Effector memory CD8-positive, alpha-beta T cell (primary cell): ENCODE measurements around the gene GAB2.
"Not testable (repeated sequence)": the region's sequence is repeated elsewhere in the genome, so short reads cannot be mapped to it uniquely, and the experiment has no call there.

Experiments
- ATAC-seq: fragments of 150-1000 bp; cut with Tn5 transposase; replicated peaks from 2 replicates; pipeline ENCODE4 v1.10.0; 2021; ENCODE audit warnings: mild to moderate bottlenecking, moderate library complexity
- DNase-seq, 3 experiments: peaks; one replicate each; pipeline ENCODE4 v3.0.0; 2021
- H3K27ac Mint-ChIP-seq, 2 donors: one replicate each; pipeline ENCODE4 v1.8.0; 2022; ENCODE audit warnings: mild to moderate bottlenecking in 2 of 2, mixed read lengths in 2 of 2, moderate library complexity in 2 of 2
- H3K27me3 Mint-ChIP-seq, 2 donors: one replicate each; pipeline ENCODE4 v1.8.0; 2022; ENCODE audit warnings: mixed read lengths in 2 of 2
- H3K36me3 Mint-ChIP-seq: one replicate; pipeline ENCODE4 v1.8.0; 2022; ENCODE audit warnings: mild to moderate bottlenecking, moderate library complexity, mixed read lengths; ENCODE audit not compliant: insufficient read depth
- H3K4me1 Mint-ChIP-seq, 2 donors: one replicate each; pipeline ENCODE4 v1.8.0; 2022; ENCODE audit warnings: low read depth in 2 of 2, mixed read lengths in 2 of 2
- H3K4me3 Mint-ChIP-seq, 2 donors: one replicate each; pipeline ENCODE4 v1.8.0; 2022; ENCODE audit warnings: mild to moderate bottlenecking in 2 of 2, mixed read lengths in 2 of 2, moderate library complexity in 2 of 2
- H3K9me3 Mint-ChIP-seq, 2 donors: one replicate each; pipeline ENCODE4 v1.8.0; 2022; ENCODE audit warnings: mixed read lengths in 2 of 2

The GAB2 gene

DNA sequence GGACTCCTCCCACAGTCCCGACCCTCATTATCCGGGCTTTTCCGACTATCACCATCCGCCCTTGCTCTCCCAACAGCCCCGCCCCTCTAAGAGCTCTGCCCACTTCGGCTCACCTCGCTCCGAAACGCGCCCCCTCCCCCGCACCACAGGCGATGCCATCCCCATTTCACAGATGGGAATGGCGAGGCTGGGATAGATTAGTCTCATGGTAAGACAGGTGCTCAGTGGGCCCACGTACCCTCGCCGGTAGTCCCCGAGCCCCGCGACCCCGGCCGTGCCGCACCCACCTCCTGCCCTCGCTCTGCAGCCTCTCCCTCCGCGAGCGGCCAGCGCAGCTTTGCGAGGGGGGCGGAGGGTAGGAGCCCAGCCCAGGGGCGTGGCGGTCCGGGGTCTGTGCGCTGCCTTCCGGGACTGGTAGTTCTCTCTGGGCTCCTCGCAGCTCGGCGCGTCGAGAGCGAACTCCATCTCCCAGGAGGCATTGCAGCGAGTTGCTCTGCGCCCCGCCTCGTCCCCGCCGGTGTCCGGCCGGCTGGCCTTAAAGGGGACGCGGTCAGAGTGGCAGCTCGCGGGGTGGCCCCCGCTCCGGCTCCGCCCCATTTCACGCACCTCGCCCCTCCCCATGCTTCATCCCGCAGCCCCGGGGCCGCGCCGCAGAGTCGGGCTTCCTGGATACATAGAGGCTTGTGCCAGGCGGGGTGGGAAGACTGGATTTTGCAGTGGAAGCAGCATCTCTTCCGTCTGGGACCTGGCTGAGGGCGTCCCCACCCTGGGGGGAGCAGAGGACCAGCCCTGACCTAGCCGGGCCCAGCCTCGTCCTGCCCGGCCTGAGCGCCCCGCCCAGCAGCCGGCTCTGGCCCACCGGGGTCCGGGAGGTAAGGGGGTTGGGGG is 229.1 kb downstream of the GAB2 start, which contains the start of the genes KCTD21 and USP35:
KCTD21 (minus strand) TSS at position 341 of the 888 bp plus-strand sequence. CDS start 14,072 bp downstream, outside the sequence.
USP35 (plus strand) TSS at position 634 of the 888 bp plus-strand sequence. CDS start 7,327 bp downstream, outside the sequence.
- ATAC-seq = peak; percentile 86
- peak; percentile 86 to 87 (median 86) for DNase-seq
- H3K4me3 Mint-ChIP-seq = peak within 1 kb of the TSS; percentile 95 to 97
- peaks cover 18% of the 10 kb centered on the region for H3K36me3 Mint-ChIP-seq
- H3K27me3 Mint-ChIP-seq = no peaks in the 10 kb centered on the region
- peak within 1 kb of the TSS; percentile 85 to 88 for H3K27ac Mint-ChIP-seq
- H3K9me3 Mint-ChIP-seq = no peaks in the 10 kb centered on the region
- peaks cover 32 to 42% of the 10 kb centered on the region in 2 donors for H3K4me1 Mint-ChIP-seq

DNA sequence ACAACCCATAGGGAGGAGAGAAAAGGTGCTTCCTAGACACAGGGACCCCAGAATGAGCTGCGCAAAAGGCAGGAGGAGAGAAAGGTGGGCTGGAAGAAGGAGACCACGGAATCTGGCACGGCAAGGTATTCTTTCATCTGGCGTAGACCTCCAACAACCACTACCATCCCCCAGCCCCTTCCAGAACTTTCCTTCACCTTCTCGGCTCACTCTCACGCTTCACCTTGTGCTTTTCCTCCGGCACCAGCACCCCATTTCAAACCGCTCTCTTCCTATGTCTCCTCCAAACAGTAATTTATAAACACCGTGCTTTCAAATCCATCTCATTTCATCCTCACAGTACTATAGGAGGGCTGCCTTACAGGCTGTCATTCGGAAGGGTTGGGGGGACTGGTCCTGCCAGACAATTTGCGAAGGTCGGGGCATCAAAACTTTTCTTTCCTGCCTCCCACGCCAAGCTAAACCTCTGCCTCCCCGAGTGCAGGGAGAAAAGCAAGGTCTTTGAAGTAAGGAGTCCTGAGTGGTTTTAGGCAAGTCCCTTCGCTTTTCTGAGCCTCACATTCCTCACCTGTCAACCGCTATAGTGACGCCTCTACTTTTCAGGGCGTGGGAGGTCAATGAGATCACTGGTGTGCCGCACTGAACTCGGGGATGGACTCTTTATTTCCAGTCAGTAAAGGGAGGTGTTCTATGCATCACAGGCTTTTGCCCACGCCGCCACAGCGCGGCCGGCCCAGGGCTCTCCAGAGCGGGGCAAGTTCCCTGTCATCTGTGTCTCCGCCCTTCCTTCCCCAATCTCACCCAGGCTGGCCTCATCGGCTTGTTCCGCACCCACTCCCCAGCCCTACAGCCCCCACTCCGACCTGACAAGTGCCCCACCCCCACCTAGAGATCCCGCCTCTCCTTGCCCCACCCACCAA is 230.0 kb downstream of the GAB2 start:
- Mint-ChIP-seq H3K4me3 (peak overlapping the region; percentile 95 to 97), H3K27ac (peak overlapping the region; percentile 85 to 88), H3K27me3 (no peaks in the 10 kb centered on the region), H3K9me3 (no peaks in the 10 kb centered on the region), H3K4me1 (peaks cover 32 to 42% of the 10 kb centered on the region in 2 donors), H3K36me3 (peaks cover 18% of the 10 kb centered on the region)
- DNase-seq (peak; percentile 46 to 60 (median 57)), ATAC-seq (peak; percentile 66)

DNA sequence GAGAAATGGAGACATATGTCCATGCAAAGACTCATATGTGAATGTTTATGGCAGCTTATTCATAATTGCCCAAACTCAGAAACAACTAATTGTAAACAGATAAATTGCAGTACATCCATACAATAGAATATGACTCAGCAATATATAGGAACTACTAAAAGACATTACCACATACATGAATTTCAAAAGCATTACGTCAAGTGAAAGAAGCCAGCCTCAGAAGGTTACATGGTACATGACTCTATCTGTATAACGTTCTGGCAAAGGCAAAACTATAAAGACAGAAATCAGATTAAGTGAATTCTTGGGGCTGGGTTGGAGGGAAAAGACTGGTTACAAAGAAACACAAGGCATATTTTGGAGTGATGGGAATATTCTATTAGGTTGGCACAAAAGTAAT is 236.4 kb downstream of the GAB2 start:
- Mint-ChIP-seq H3K4me1 (peaks cover 3 to 6% of the 10 kb centered on the region in 2 donors), H3K36me3 (no peaks in the 10 kb centered on the region), H3K9me3 (peaks cover 0 to 3% of the 10 kb centered on the region in 2 donors), H3K27ac (no peak overlapping the region), H3K4me3 (no peak overlapping the region), H3K27me3 (no peaks in the 10 kb centered on the region)
- ATAC-seq = no peak
- no peak for DNase-seq

DNA sequence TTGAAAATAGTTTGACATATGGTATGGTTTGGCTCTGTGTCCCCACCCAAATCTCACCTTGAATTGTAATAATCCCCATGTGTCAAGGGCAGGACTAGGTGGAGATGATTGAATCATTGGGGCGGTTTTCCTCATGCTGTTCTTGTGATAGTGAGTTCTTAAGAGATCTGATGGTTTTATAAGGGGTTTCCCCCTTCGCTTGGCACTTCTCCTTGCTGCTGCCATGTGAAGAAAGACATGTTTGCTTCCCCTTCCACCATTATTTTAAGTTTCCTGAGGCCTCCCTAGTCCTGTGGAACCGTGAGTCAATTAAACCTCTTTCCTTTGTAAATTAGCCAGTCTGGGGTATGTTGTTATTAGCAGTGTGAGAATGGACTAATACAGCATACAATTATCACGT is 236.9 kb downstream of the GAB2 start:
- no peaks in the 10 kb centered on the region for H3K27me3 Mint-ChIP-seq
- H3K4me3 Mint-ChIP-seq = no peak overlapping the region
- H3K9me3 Mint-ChIP-seq = peaks cover 0 to 6% of the 10 kb centered on the region in 2 donors
- DNase-seq (no peak), ATAC-seq (no peak)
- no peaks in the 10 kb centered on the region for H3K36me3 Mint-ChIP-seq
- H3K27ac Mint-ChIP-seq = no peak overlapping the region
- peaks cover 3 to 6% of the 10 kb centered on the region in 2 donors for H3K4me1 Mint-ChIP-seq

DNA sequence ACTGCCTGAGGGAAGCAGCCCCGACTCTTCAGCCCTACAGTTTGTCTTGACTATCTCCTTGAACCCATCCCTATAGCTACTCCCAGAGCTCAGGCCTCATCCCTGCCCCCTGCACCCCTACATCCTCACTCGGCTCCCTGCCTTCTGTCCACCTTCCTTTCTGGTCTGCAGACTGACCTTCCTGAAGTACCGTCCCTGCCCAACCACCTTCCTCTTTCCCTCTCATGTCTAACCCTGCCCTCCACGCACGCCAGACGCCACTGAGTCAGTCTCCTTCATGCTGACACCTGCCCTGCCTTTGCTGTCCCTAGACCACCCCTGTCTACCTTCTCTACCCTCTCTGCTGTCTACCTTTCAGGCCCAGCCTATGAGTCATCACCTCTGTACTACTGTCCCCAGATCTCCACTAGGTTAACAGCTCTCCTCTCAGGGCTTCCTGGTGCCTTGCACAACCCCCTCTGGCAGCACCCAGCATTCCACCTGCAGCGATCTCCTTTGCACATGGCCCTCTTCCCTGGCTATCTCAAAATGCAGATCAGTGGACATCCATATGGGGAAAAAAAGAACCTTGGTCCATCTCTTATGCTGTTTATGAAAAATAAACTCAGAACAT is 238.1 kb downstream of the GAB2 start:
- Mint-ChIP-seq H3K4me3 (no peak overlapping the region), H3K27ac (peak overlapping the region in 1 of 2 donors; percentile 7), H3K9me3 (peaks cover 0 to 6% of the 10 kb centered on the region in 2 donors), H3K36me3 (no peaks in the 10 kb centered on the region), H3K4me1 (peaks cover 3 to 6% of the 10 kb centered on the region in 2 donors), H3K27me3 (no peaks in the 10 kb centered on the region)
- no peak for ATAC-seq
- DNase-seq = no peak

DNA sequence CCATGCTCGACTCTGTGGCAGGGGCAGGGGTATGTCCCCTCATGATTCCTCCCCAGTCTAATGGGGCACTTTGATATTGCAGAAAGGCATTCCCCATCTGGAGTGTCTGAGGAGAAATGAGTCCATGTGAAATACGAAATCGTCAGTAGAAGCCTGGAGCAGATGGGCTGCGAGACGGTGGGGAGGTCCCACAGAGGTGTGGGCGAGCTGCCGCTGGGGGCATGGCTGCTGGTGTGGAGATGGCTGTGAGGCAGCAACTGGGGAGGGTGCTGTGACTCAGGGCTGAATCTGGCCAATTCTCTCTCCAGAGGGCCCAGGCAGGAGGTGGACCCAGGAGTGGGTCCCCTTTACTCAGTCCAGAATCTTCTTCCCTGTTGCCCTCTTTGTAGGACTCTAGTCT is 240.4 kb downstream of the GAB2 start:
- Mint-ChIP-seq H3K9me3 (peaks cover 0 to 6% of the 10 kb centered on the region in 2 donors), H3K27me3 (no peaks in the 10 kb centered on the region), H3K27ac (no peak overlapping the region), H3K4me3 (no peak overlapping the region), H3K4me1 (peaks cover 3 to 6% of the 10 kb centered on the region in 2 donors), H3K36me3 (no peaks in the 10 kb centered on the region)
- DNase-seq (no peak), ATAC-seq (no peak)

DNA sequence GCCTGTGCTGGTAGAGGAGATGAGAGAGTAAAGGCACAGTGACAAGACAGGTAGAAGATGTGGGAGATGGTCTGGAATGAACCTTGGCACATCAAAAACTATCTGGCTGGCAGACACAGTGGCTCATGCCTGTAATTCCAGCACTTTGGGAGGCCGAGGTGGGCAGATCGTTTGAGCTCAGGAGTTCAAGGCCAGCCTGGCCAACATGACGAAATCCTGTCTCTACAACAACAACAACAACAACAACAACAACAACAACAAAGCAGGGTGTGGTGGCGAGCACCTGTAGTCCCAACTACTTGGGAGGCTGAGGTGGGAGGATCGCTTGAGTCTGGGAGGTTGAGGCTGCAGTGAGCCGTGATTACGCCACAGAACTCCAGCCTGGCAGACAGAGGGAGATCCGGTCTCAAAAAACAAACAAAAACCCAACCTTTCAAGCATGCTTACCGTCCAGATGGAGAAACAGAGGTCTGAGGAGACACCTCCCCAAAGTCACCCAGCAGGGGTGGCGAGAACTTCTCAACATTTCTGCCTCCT is 240.9 kb downstream of the GAB2 start:
- H3K27ac Mint-ChIP-seq = peak overlapping the region in 1 of 2 donors; percentile 3

DNA sequence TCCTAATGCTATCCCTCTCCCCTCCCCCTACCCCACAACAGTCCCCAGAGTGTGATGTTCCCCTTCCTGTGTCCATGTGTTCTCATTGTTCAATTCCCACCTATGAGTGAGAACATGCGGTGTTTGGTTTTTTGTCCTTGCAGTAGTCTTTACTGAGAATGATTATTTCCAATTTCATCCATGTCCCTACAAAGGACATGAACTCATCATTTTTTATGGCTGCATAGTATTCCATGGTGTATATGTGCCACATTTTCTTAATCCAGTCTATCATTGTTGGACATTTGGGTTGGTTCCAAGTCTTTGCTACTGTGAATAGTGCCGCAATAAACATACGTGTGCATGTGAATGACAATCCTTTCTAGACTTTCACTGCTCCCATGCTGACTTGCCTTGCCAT is 241.8 kb downstream of the GAB2 start:
- not testable (repeated sequence) for H3K4me1 Mint-ChIP-seq, H3K27me3 Mint-ChIP-seq, H3K36me3 Mint-ChIP-seq, H3K4me3 Mint-ChIP-seq, ATAC-seq, DNase-seq, H3K27ac Mint-ChIP-seq, H3K9me3 Mint-ChIP-seq

More for the DNA sequence above, 240.9 kb downstream of the GAB2 start:
- no peak overlapping the region for H3K4me3 Mint-ChIP-seq
- no peaks in the 10 kb centered on the region for H3K27me3 Mint-ChIP-seq
- ATAC-seq = no peak
- H3K9me3 Mint-ChIP-seq = peaks cover 0 to 6% of the 10 kb centered on the region in 2 donors
- DNase-seq = no peak
- H3K36me3 Mint-ChIP-seq = no peaks in the 10 kb centered on the region
- peaks cover 3 to 6% of the 10 kb centered on the region in 2 donors for H3K4me1 Mint-ChIP-seq

DNA sequence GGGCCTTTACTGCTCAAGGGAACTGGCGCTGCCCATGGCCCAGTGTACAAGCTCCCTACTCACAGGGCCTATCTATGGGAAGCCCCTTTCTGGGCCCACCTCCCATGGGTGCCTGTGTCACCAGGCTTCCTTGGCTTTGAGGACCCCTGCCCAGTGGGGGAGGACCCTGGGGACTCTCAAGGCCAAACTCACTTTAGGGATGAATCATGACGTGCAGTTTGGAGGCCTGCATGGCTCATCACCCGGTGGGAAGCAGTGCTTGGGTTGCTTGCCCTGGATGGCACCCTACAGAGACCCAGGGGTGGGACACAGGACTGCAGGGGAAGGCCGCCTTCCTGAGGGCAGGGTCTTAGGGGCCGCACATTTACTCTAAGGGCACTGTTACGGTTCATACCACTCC is 245.7 kb downstream of the GAB2 start:
- no peak for DNase-seq
- H3K36me3 Mint-ChIP-seq = no peaks in the 10 kb centered on the region
- H3K27me3 Mint-ChIP-seq = no peaks in the 10 kb centered on the region
- no peak overlapping the region for H3K27ac Mint-ChIP-seq
- peaks cover 0 to 6% of the 10 kb centered on the region in 2 donors for H3K9me3 Mint-ChIP-seq
- no peak overlapping the region for H3K4me3 Mint-ChIP-seq
- ATAC-seq = no peak
- no peaks in the 10 kb centered on the region for H3K4me1 Mint-ChIP-seq

DNA sequence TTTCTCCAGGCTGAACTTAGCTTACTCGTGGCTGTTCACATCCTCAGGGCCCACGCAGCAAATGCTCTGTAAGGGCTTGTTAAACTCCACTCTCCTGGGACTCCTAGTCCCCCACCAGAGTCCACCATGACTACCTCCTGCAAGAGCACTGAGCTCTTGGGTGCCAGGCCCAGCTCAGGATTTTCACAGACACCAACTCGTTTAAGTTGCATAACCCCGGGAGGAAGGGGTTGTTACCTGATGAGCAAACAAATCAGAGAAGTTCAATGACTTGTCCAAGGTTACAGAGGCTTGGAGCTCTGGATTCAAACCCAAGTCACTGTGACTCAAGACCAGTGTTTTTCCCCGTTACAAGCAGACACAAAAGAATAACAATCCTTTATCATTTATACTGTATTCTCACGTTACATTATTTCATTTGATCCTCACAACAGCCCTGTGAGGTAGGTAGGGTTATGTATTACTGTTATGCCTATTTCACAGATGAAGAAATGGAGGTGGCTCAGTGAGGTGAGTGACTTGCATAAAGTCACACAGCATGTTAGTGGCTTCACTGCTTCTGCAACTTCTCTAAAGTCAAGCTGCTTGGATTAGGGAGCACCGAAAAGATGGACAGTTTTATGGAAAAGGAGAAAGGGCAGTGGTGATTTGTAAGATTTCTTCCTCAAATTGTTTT is 246.6 kb downstream of the GAB2 start:
- no peaks in the 10 kb centered on the region for H3K36me3 Mint-ChIP-seq
- ATAC-seq (no peak), DNase-seq (no peak)
- H3K4me1 Mint-ChIP-seq = no peaks in the 10 kb centered on the region
- H3K4me3 Mint-ChIP-seq = no peak overlapping the region
- peaks cover 0 to 2% of the 10 kb centered on the region in 2 donors for H3K9me3 Mint-ChIP-seq
- no peaks in the 10 kb centered on the region for H3K27me3 Mint-ChIP-seq
- H3K27ac Mint-ChIP-seq = no peak overlapping the region

DNA sequence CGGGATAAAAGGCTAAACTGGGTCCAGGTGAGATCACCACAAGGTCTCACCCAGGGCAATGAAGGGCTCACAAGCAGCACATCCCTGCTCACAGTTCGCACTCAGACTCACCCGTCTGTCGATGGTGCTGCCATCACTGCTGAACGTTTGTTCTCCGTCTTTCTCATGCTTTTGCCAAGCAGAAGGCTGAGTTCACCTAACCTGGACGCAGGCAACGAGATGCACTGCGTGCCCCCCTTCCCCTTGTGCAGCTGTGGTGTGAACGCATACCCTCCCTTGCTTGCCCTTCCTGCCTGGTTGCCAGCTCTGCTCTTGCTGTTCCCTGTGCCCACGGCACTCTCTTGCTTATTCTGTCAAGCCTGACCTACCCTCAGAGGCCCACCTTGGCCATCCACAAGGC is 247.2 kb downstream of the GAB2 start:
- H3K27ac Mint-ChIP-seq = no peak overlapping the region
- H3K9me3 Mint-ChIP-seq = no peaks in the 10 kb centered on the region
- H3K27me3 Mint-ChIP-seq = no peaks in the 10 kb centered on the region
- ATAC-seq = no peak
- no peak for DNase-seq
- no peaks in the 10 kb centered on the region for H3K36me3 Mint-ChIP-seq
- H3K4me3 Mint-ChIP-seq = no peak overlapping the region
- no peaks in the 10 kb centered on the region for H3K4me1 Mint-ChIP-seq
